ENCODE data around the gene CLEC4E.
"Not testable (repeated sequence)": the region's sequence is repeated elsewhere in the genome, so short reads cannot be mapped to it uniquely, and the experiment has no call there.

The CLEC4E gene

GRCh38 chr12:8544295-8544694 lies 3.6 kb upstream of the CLEC4E start:
- Histone ChIP-seq H2AFZ (ENCODE audit: low read length) (peak overlapping the region; percentile 76), H3K27me3 (ENCODE audit: insufficient read depth, low read length, poor library complexity, severe bottlenecking) (no peaks in the 10 kb centered on the region), H3K4me2 (ENCODE audit: low read depth, low read length, poor library complexity, severe bottlenecking) (peak overlapping the region; percentile 54)

DNA sequence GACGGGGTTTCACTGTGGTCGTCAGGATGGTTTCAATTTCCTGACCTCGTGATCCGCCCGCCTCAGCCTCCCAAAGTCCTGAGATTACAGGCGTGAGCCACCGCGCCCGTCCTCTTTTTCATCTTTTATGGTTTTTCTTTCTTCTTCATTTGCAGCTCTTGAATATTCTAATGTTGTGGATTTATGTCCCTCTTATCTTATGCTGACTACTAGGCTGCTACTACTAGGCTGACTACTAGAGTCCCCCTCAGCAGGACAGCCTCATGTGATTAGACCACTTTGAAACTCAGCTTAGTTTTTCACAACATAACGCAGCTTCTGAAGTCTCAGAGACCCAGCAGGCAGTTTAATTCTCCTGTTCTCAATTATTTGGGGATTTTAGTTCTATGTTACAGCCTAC lies 857 bp upstream of the CLEC4E start:
- Histone ChIP-seq H3K27me3 (ENCODE audit: insufficient read depth, low read length, poor library complexity, severe bottlenecking) (no peaks in the 10 kb centered on the region), H3F3A (ENCODE audit: low read depth) (no peaks in the 10 kb centered on the region), H3K4me1 (ENCODE audit: insufficient read depth, low read length, poor library complexity, severe bottlenecking) (no peaks in the 10 kb centered on the region), H4K20me1 (ENCODE audit: insufficient read depth, low read length, poor library complexity, severe bottlenecking) (no peaks in the 10 kb centered on the region), H3K79me2 (ENCODE audit: insufficient read depth, low read length) (no peaks in the 10 kb centered on the region), H3K4me3 (ENCODE audit: low read length, poor library complexity, severe bottlenecking) (no peak overlapping the region), H3K9me3 (ENCODE audit: insufficient read depth, low read depth, low read length) (no peaks in the 10 kb centered on the region), H3K9me2 (replicated peaks; ENCODE audit: low read depth, low read length) (no peaks in the 10 kb centered on the region), H3K4me2 (ENCODE audit: low read depth, low read length, poor library complexity, severe bottlenecking) (no peak overlapping the region), H3K9ac (ENCODE audit: low read depth, low read length, poor library complexity, severe bottlenecking) (no peak overlapping the region), H3K36me3 (ENCODE audit: insufficient read depth, low read length) (no peaks in the 10 kb centered on the region), H2AFZ (ENCODE audit: low read length) (no peak overlapping the region)
- TF ChIP-seq, protein P1, sequence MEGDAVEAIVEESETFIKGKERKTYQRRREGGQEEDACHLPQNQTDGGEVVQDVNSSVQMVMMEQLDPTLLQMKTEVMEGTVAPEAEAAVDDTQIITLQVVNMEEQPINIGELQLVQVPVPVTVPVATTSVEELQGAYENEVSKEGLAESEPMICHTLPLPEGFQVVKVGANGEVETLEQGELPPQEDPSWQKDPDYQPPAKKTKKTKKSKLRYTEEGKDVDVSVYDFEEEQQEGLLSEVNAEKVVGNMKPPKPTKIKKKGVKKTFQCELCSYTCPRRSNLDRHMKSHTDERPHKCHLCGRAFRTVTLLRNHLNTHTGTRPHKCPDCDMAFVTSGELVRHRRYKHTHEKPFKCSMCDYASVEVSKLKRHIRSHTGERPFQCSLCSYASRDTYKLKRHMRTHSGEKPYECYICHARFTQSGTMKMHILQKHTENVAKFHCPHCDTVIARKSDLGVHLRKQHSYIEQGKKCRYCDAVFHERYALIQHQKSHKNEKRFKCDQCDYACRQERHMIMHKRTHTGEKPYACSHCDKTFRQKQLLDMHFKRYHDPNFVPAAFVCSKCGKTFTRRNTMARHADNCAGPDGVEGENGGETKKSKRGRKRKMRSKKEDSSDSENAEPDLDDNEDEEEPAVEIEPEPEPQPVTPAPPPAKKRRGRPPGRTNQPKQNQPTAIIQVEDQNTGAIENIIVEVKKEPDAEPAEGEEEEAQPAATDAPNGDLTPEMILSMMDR (conservative IDR thresholded peaks at IDR 0.05; ENCODE audit: low read length): no peak
- TF ChIP-seq EZH2phosphoT487 (IDR thresholded peaks at IDR 0.05; ENCODE audit: borderline replicate concordance): no peak

More at GRCh38 chr12:8544295-8544694, 3.6 kb upstream of the CLEC4E start:
- H3K9me2 ChIP-seq (replicated peaks; ENCODE audit: low read depth, low read length): no peaks in the 10 kb centered on the region
- no peak for TF ChIP-seq EZH2phosphoT487 (IDR thresholded peaks at IDR 0.05; ENCODE audit: borderline replicate concordance)
- TF ChIP-seq, protein P1 (conservative IDR thresholded peaks at IDR 0.05; ENCODE audit: low read length): peak; percentile 92
- H4K20me1 ChIP-seq (ENCODE audit: insufficient read depth, low read length, poor library complexity, severe bottlenecking): no peaks in the 10 kb centered on the region
- H3F3A ChIP-seq (ENCODE audit: low read depth): no peaks in the 10 kb centered on the region
- peak overlapping the region; percentile 56 for H3K4me3 ChIP-seq (ENCODE audit: low read length, poor library complexity, severe bottlenecking)
- H3K9me3 ChIP-seq (ENCODE audit: insufficient read depth, low read depth, low read length): no peaks in the 10 kb centered on the region
- H3K36me3 ChIP-seq (ENCODE audit: insufficient read depth, low read length): no peaks in the 10 kb centered on the region
- H3K79me2 ChIP-seq (ENCODE audit: insufficient read depth, low read length): no peaks in the 10 kb centered on the region
- no peaks in the 10 kb centered on the region for H3K4me1 ChIP-seq (ENCODE audit: insufficient read depth, low read length, poor library complexity, severe bottlenecking)
- peak overlapping the region; percentile 42 for H3K9ac ChIP-seq (ENCODE audit: low read depth, low read length, poor library complexity, severe bottlenecking)

DNA sequence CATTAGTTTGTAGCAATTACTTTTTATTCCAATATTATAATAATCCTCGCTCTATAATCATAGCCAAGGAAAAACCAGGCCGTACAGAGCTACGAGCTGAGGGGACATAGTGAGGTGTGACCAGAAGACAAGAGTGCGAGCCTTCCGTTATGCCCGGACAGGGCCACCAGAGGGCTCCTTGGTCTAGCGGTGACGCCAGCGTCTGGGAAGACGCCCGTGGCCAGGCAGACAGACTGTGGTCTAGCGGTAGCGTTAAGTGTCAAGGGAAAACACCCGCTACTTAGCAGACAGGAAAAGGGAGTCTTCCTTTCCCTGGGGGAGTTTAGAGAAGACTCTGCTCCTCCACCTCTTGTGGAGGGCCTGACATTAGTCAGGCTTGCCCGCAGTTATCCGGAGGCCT lies 2.9 kb downstream of the CLEC4E start:
- not testable (repeated sequence) for H3K9me3 ChIP-seq (ENCODE audit: insufficient read depth, low read depth, low read length); H3K4me2 ChIP-seq (ENCODE audit: low read depth, low read length, poor library complexity, severe bottlenecking)
- TF ChIP-seq, protein P1 (conservative IDR thresholded peaks at IDR 0.05; ENCODE audit: low read length): peak; percentile 26; the same call in 1 of the 2 replicates

More for the DNA sequence above, 2.9 kb downstream of the CLEC4E start:
- H3K9me2 ChIP-seq (replicated peaks; ENCODE audit: low read depth, low read length); H4K20me1 ChIP-seq (ENCODE audit: insufficient read depth, low read length, poor library complexity, severe bottlenecking); H3F3A ChIP-seq (ENCODE audit: low read depth); H3K36me3 ChIP-seq (ENCODE audit: insufficient read depth, low read length); H3K4me3 ChIP-seq (ENCODE audit: low read length, poor library complexity, severe bottlenecking); H2AFZ ChIP-seq (ENCODE audit: low read length); H3K79me2 ChIP-seq (ENCODE audit: insufficient read depth, low read length); H3K4me1 ChIP-seq (ENCODE audit: insufficient read depth, low read length, poor library complexity, severe bottlenecking); H3K27me3 ChIP-seq (ENCODE audit: insufficient read depth, low read length, poor library complexity, severe bottlenecking); H3K9ac ChIP-seq (ENCODE audit: low read depth, low read length, poor library complexity, severe bottlenecking): not testable (repeated sequence)

Measured in Loucy (cell line).